Liver (tissue), 9 donors: Measurements from ENCODE around the gene PIP4K2A. TPM values are rescaled to one million over a fixed set of nuclear protein-coding genes. Genes with fewer than 3 reads are reported as not detected.
"Not testable (repeated sequence)": the region's sequence is repeated elsewhere in the genome, so short reads cannot be mapped to it uniquely, and the experiment has no call there.

Experiments used
- DNase-seq: peaks from one replicate; pipeline ENCODE4 v3.0.0-alpha.2; 2017; ENCODE audit warnings: low spot score
- H3K27ac ChIP-seq, 2 donors: one replicate each; pipeline ENCODE4 v1.7.0; 2013; ENCODE audit warnings: inconsistent platforms in 2 of 2, low read length in 2 of 2, control low read depth in 1 of 2, low read depth in 1 of 2, mild to moderate bottlenecking in 1 of 2
- H3K27me3 ChIP-seq, 4 donors: one replicate each; pipeline versions ENCODE4 v1.6.1 to v1.7.0; 2013; ENCODE audit warnings: low read length in 3 of 4, inconsistent platforms in 1 of 4, mild to moderate bottlenecking in 1 of 4, moderate library complexity in 1 of 4; ENCODE audit not compliant: control insufficient read depth in 4 of 4, insufficient read depth in 4 of 4
- H3K36me3 ChIP-seq, 4 donors: one replicate each; pipeline versions ENCODE4 v1.6.1 to v1.7.0; 2013; ENCODE audit warnings: low read length in 3 of 4, mild to moderate bottlenecking in 3 of 4, low read depth in 1 of 4, moderate library complexity in 1 of 4; ENCODE audit not compliant: control insufficient read depth in 4 of 4, insufficient read depth in 3 of 4
- H3K4me1 ChIP-seq, 4 donors: one replicate each; pipeline versions ENCODE4 v1.6.1 to v1.7.0; 2013; ENCODE audit warnings: low read length in 3 of 4, mild to moderate bottlenecking in 3 of 4, moderate library complexity in 1 of 4; ENCODE audit not compliant: control insufficient read depth in 4 of 4, insufficient read depth in 4 of 4
- H3K4me3 ChIP-seq, 3 donors: one replicate each; pipeline versions ENCODE4 v1.6.1 to v1.7.0; 2013; ENCODE audit warnings: low read length in 3 of 3, control low read depth in 1 of 3, low read depth in 1 of 3, mild to moderate bottlenecking in 1 of 3
- H3K9ac ChIP-seq, 2 donors: one replicate each; pipeline ENCODE4 v1.7.0; 2013; ENCODE audit warnings: low read length in 2 of 2, mild to moderate bottlenecking in 2 of 2, moderate library complexity in 2 of 2, control low read depth in 1 of 2, low read depth in 1 of 2
- H3K9me3 ChIP-seq, 4 donors: one replicate each; pipeline versions ENCODE4 v1.6.1 to v1.7.0; 2013; ENCODE audit warnings: low read length in 3 of 4; ENCODE audit not compliant: control insufficient read depth in 4 of 4
- CTCF ChIP-seq: fragments of 150-350 bp; IDR thresholded peaks from 2 replicates; pipeline ENCODE4 v1.5.1; 2017; ENCODE audit warnings: improper control_type of control experiment, low read depth, low read length; ENCODE audit not compliant: missing input control
- EGR1 ChIP-seq, 2 donors: IDR thresholded peaks; 2 replicates each; pipeline ENCODE4 v1.6.1; 2016 to 2018; ENCODE audit warnings: antibody characterized with exemption in 2 of 2, low read depth in 2 of 2
- FOXA1 ChIP-seq: IDR thresholded peaks from 2 replicates; pipeline ENCODE4 v1.6.1; 2016; ENCODE audit warnings: antibody characterized with exemption
- FOXA2 ChIP-seq: IDR thresholded peaks from 2 replicates; pipeline ENCODE4 v1.6.1; 2016; ENCODE audit warnings: antibody characterized with exemption
- GABPA ChIP-seq, 2 donors: IDR thresholded peaks in 1 of 2; conservative IDR thresholded peaks in 1 of 2; 2 replicates each; pipeline ENCODE4 v1.6.1; 2016; ENCODE audit warnings: antibody characterized with exemption in 2 of 2, mild to moderate bottlenecking in 1 of 2, moderate library complexity in 1 of 2
- HNF4A ChIP-seq, 2 donors: conservative IDR thresholded peaks; 2 replicates each; pipeline ENCODE4 v1.6.1; 2016; ENCODE audit warnings: antibody characterized with exemption in 2 of 2, mild to moderate bottlenecking in 2 of 2
- HNF4G ChIP-seq: IDR thresholded peaks from 2 replicates; pipeline ENCODE4 v1.6.1; 2016; ENCODE audit warnings: antibody characterized with exemption
- JUND ChIP-seq, 2 donors: IDR thresholded peaks; 2 replicates each; pipeline ENCODE4 v1.6.1; 2016; ENCODE audit warnings: antibody characterized with exemption in 2 of 2
- NR2F2 ChIP-seq: IDR thresholded peaks from 2 replicates; pipeline ENCODE4 v1.6.1; 2016; ENCODE audit warnings: antibody characterized with exemption
- RAD21 ChIP-seq, 2 donors: IDR thresholded peaks; 2 replicates each; pipeline ENCODE4 v1.6.1; 2016; ENCODE audit warnings: antibody characterized with exemption in 2 of 2, mild to moderate bottlenecking in 2 of 2
- RXRA ChIP-seq, 2 donors: IDR thresholded peaks; 2 replicates each; pipeline ENCODE4 v1.6.1; 2017 to 2018; ENCODE audit warnings: antibody characterized with exemption in 2 of 2, mild to moderate bottlenecking in 1 of 2
- SP1 ChIP-seq: IDR thresholded peaks from 2 replicates; pipeline ENCODE4 v1.6.1; 2018; ENCODE audit warnings: antibody characterized with exemption, mild to moderate bottlenecking
- TAF1 ChIP-seq: conservative IDR thresholded peaks from 2 replicates; pipeline ENCODE4 v1.6.1; 2016; ENCODE audit warnings: antibody characterized with exemption, mild to moderate bottlenecking
- YY1 ChIP-seq: IDR thresholded peaks from 2 replicates; pipeline ENCODE4 v1.6.1; 2016; ENCODE audit warnings: antibody characterized with exemption, mild to moderate bottlenecking
- WGBS: extraction: QIAGEN DNeasy Blood & Tissue Kit; methylation state at CpG from one replicate; pipeline ENCODE4 v1.1.7; 2013; 5-methylcytosine and 5-hydroxymethylcytosine counted together
- polyA plus RNA-seq, 2 donors: library from polyadenylated mRNA; stranded (reverse) in 1 of 2; unstranded in 1 of 2; fragments of 200-250 nt in 1 of 2; fragments of >200 nt in 1 of 2; fragmentation: Nextera tagmentation in 1 of 2; extraction: Ambion mirVana in 1 of 2; gene quantifications; one replicate each; pipeline versions ENCODE4 v1.2.1 to v1.2.3, GENCODE V29; 2013 to 2015
- total RNA-seq, 2 donors: library from RNA; depleted of rRNA; stranded (reverse); fragments of >200 nt; gene quantifications; one replicate each; pipeline ENCODE4 v1.2.3, GENCODE V29; 2014
- TF ChIP-seq, protein P1 (sequence below): IDR thresholded peaks from 2 replicates; pipeline ENCODE4 v1.6.1; 2016; ENCODE audit warnings: antibody characterized with exemption
- TF ChIP-seq, protein P2 (sequence below): IDR thresholded peaks from 2 replicates; pipeline ENCODE4 v1.6.1; 2016; ENCODE audit warnings: antibody characterized with exemption
- TF ChIP-seq, protein P3 (sequence below): IDR thresholded peaks from 2 replicates; pipeline ENCODE4 v1.6.1; 2016; ENCODE audit warnings: antibody characterized with exemption, mild to moderate bottlenecking
- TF ChIP-seq, protein P4 (sequence below): IDR thresholded peaks from 2 replicates; pipeline ENCODE4 v1.6.1; 2016; ENCODE audit warnings: antibody characterized with exemption
- donor health status: healthy.
- donor health status: healthy.
- donor health status: healthy.
- donor health status: healthy.
- donor health status: healthy.

The PIP4K2A gene
- total and polyA plus RNA-seq, 4 donors = 6.4 to 53.7 (median 8.6) TPM

GRCh38 chr10:22718659-22719058 is 4.3 kb upstream of the PIP4K2A start:
- H3K4me3 ChIP-seq, H3K9ac ChIP-seq, H3K27me3 ChIP-seq, H3K4me1 ChIP-seq, H3K36me3 ChIP-seq, DNase-seq, H3K9me3 ChIP-seq, H3K27ac ChIP-seq: not testable (repeated sequence)
- TF ChIP-seq HNF4G = peak; percentile 35
- TF ChIP-seq YY1 = peak; percentile 35
- TF ChIP-seq RAD21 (IDR thresholded peaks at IDR 0.05) = peak; percentile 45 to 62
- TF ChIP-seq NR2F2 = peak; percentile 74
- peak in 1 of 2 donors; percentile 28 for TF ChIP-seq JUND (IDR thresholded peaks at IDR 0.05)
- peak; percentile 85 to 94 for TF ChIP-seq RXRA (IDR thresholded peaks at IDR 0.05)
- TF ChIP-seq HNF4A (conservative IDR thresholded peaks at IDR 0.05) = peak; percentile 80 to 83
- TF ChIP-seq SP1 = peak; percentile 75
- TF ChIP-seq, protein P1, sequence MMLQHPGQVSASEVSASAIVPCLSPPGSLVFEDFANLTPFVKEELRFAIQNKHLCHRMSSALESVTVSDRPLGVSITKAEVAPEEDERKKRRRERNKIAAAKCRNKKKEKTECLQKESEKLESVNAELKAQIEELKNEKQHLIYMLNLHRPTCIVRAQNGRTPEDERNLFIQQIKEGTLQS = peak; percentile 76
- 37% methylated on average over 3 of the region's 3 CpGs for WGBS

GRCh38 chr10:22717728-22718127 is 3.4 kb upstream of the PIP4K2A start:
- WGBS = 99% methylated on average over 3 of the region's 3 CpGs
- Histone ChIP-seq H3K36me3 (no peaks in the 10 kb centered on the region), H3K9ac (no peak overlapping the region), H3K4me1 (peaks cover 2 to 14% (median 5%) of the 10 kb centered on the region in 4 donors), H3K9me3 (no peaks in the 10 kb centered on the region), H3K27me3 (no peaks in the 10 kb centered on the region), H3K4me3 (no peak overlapping the region), H3K27ac (no peak overlapping the region)
- TF ChIP-seq, protein P2, sequence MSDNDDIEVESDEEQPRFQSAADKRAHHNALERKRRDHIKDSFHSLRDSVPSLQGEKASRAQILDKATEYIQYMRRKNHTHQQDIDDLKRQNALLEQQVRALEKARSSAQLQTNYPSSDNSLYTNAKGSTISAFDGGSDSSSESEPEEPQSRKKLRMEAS = no peak
- TF ChIP-seq, protein P3, sequence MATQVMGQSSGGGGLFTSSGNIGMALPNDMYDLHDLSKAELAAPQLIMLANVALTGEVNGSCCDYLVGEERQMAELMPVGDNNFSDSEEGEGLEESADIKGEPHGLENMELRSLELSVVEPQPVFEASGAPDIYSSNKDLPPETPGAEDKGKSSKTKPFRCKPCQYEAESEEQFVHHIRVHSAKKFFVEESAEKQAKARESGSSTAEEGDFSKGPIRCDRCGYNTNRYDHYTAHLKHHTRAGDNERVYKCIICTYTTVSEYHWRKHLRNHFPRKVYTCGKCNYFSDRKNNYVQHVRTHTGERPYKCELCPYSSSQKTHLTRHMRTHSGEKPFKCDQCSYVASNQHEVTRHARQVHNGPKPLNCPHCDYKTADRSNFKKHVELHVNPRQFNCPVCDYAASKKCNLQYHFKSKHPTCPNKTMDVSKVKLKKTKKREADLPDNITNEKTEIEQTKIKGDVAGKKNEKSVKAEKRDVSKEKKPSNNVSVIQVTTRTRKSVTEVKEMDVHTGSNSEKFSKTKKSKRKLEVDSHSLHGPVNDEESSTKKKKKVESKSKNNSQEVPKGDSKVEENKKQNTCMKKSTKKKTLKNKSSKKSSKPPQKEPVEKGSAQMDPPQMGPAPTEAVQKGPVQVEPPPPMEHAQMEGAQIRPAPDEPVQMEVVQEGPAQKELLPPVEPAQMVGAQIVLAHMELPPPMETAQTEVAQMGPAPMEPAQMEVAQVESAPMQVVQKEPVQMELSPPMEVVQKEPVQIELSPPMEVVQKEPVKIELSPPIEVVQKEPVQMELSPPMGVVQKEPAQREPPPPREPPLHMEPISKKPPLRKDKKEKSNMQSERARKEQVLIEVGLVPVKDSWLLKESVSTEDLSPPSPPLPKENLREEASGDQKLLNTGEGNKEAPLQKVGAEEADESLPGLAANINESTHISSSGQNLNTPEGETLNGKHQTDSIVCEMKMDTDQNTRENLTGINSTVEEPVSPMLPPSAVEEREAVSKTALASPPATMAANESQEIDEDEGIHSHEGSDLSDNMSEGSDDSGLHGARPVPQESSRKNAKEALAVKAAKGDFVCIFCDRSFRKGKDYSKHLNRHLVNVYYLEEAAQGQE = no peak
- no peak for TF ChIP-seq JUND (IDR thresholded peaks at IDR 0.05)
- no peak for TF ChIP-seq YY1
- no peak for TF ChIP-seq CTCF
- TF ChIP-seq SP1 = no peak
- no peak for TF ChIP-seq RXRA (IDR thresholded peaks at IDR 0.05)
- TF ChIP-seq, protein P4, sequence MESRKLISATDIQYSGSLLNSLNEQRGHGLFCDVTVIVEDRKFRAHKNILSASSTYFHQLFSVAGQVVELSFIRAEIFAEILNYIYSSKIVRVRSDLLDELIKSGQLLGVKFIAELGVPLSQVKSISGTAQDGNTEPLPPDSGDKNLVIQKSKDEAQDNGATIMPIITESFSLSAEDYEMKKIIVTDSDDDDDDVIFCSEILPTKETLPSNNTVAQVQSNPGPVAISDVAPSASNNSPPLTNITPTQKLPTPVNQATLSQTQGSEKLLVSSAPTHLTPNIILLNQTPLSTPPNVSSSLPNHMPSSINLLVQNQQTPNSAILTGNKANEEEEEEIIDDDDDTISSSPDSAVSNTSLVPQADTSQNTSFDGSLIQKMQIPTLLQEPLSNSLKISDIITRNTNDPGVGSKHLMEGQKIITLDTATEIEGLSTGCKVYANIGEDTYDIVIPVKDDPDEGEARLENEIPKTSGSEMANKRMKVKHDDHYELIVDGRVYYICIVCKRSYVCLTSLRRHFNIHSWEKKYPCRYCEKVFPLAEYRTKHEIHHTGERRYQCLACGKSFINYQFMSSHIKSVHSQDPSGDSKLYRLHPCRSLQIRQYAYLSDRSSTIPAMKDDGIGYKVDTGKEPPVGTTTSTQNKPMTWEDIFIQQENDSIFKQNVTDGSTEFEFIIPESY = no peak
- no peak for TF ChIP-seq RAD21 (IDR thresholded peaks at IDR 0.05)
- no peak for TF ChIP-seq FOXA1
- no peak for TF ChIP-seq GABPA (IDR thresholded peaks at IDR 0.05 in 1 of 2, conservative IDR thresholded peaks at IDR 0.05 in 1 of 2)
- TF ChIP-seq HNF4A (conservative IDR thresholded peaks at IDR 0.05) = no peak
- no peak for TF ChIP-seq HNF4G
- TF ChIP-seq, protein P1 = no peak
- TF ChIP-seq EGR1 (IDR thresholded peaks at IDR 0.05; ENCODE audit: low read depth in 2 of 2) = no peak
- TF ChIP-seq FOXA2 = no peak
- no peak for TF ChIP-seq NR2F2
- no peak for TF ChIP-seq TAF1
- no peak for DNase-seq
